ENCODE data around the gene FAM149B1.
A peak's percentile ranks its signal among the peaks of the same experiment; 100 is the strongest.

FAM149B1 gene

DNA sequence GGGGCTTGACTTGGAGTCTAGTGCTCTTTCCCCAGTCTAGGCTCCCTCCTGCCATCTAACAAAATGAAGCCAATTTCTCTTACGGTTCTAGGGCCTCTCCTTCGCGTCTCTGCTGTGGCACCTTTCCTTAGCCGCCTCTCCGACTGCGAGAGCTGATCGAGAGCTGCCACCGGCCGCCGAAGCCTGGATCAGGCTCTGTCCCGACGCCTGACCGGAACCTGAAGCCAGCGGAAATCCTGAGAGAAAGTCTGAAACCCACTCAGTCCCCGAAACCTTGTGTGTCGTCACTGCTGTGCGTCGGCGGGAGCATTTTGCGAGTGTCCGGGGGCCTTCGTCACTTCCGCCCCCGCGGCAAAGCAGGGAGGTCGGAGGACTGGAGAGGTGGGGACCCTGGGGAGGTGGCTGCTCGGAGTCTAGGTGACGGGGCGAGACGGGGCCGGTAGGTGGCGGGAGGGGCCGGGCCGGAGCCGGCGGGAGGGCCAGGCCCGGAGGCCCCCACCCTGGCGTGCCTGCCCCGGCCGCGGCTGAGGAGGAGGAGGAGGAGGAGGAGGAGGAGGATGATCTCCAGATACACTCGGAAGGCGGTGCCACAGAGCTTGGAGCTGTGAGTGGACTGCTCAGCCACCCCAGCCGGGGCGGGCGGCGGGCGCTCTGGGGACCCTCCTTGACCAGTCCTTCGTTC, at the start of gene FAM149B1, which contains the start of gene ECD:
FAM149B1 (plus strand) TSS at position 337 of the 682 bp plus-strand sequence; CDS start at position 558, 221 bp downstream.
ECD (minus strand) TSS at position 226 of the 682 bp plus-strand sequence. CDS start 4,071 bp downstream, outside the sequence.
- Histone ChIP-seq H3K27me3 (ENCODE audit: control insufficient read depth in 2 of 2, insufficient read depth in 2 of 2, low read length in 2 of 2) (no peaks in the 10 kb centered on the region), H3K4me3 (ENCODE audit: low read length in 2 of 2) (peak within 1 kb of the TSS; percentile 100), H3K9me3 (ENCODE audit: control insufficient read depth in 2 of 2, low read length in 2 of 2) (no peaks in the 10 kb centered on the region), H3K36me3 (ENCODE audit: control insufficient read depth in 2 of 2, insufficient read depth in 2 of 2, low read length in 2 of 2) (peaks cover under 1 to 6% of the 10 kb centered on the region in 2 donors), H3K9ac (ENCODE audit: low read depth in 1 of 2, low read length in 2 of 2) (peak within 1 kb of the TSS; percentile 99), H3K4me1 (ENCODE audit: control insufficient read depth in 2 of 2, insufficient read depth in 2 of 2, low read length in 2 of 2) (peaks cover 10 to 16% of the 10 kb centered on the region in 2 donors), H3K27ac (ENCODE audit: low read depth in 2 of 2, low read length in 2 of 2) (peak within 1 kb of the TSS; percentile 87 to 95)

DNA sequence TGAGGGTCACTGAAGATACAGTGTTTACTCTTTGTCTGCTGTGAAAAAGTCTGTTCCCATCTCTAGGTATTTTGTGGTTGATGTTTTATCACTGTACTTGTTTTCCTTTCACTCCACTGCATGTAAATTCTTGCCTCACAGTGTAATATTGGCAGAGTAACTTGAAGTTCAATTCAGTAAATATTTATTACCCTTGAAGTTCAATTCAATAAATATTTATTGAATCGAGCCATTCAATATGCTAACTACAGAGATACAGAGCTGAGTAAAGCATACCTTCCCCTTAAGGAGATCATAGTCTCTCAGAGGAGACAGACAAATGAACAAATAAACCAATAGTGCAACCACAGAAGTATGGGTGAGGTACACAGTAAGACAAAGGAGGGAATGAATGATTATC, 48.5 kb upstream of the FAM149B1 start:
- no peak overlapping the region for H3K27ac ChIP-seq (ENCODE audit: low read depth in 2 of 2, low read length in 2 of 2)
- H3K9me3 ChIP-seq (ENCODE audit: control insufficient read depth in 2 of 2, low read length in 2 of 2): no peaks in the 10 kb centered on the region
- H3K4me1 ChIP-seq (ENCODE audit: control insufficient read depth in 2 of 2, insufficient read depth in 2 of 2, low read length in 2 of 2): no peaks in the 10 kb centered on the region
- H3K4me3 ChIP-seq (ENCODE audit: low read length in 2 of 2): no peak overlapping the region
- no peaks in the 10 kb centered on the region for H3K27me3 ChIP-seq (ENCODE audit: control insufficient read depth in 2 of 2, insufficient read depth in 2 of 2, low read length in 2 of 2)
- peaks cover 4 to 13% of the 10 kb centered on the region in 2 donors for H3K36me3 ChIP-seq (ENCODE audit: control insufficient read depth in 2 of 2, insufficient read depth in 2 of 2, low read length in 2 of 2)
- H3K9ac ChIP-seq (ENCODE audit: low read depth in 1 of 2, low read length in 2 of 2): no peak overlapping the region

DNA sequence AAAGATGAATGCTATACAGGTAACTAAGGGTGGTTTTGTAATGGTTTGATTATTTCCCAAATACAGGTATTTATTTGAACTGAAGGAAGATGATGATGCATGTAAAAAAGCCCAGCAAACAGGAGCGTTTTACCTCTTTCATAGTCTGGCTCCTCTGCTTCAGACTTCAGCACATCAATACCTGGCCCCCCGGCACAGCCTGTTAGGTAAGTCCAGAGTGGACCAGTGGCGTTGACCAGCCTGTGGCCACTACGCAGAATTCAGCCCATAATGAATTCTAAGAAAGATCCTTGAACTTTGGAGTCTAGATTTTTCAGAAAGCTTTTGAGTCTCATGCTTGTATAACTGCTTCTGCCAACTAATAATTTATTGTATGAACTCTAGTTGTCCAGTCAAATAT, 48.0 kb upstream of the FAM149B1 start:
- Histone ChIP-seq H3K36me3 (ENCODE audit: control insufficient read depth in 2 of 2, insufficient read depth in 2 of 2, low read length in 2 of 2) (peaks cover 8 to 14% of the 10 kb centered on the region in 2 donors), H3K27me3 (ENCODE audit: control insufficient read depth in 2 of 2, insufficient read depth in 2 of 2, low read length in 2 of 2) (no peaks in the 10 kb centered on the region), H3K27ac (ENCODE audit: low read depth in 2 of 2, low read length in 2 of 2) (no peak overlapping the region), H3K9ac (ENCODE audit: low read depth in 1 of 2, low read length in 2 of 2) (no peak overlapping the region), H3K4me3 (ENCODE audit: low read length in 2 of 2) (no peak overlapping the region), H3K4me1 (ENCODE audit: control insufficient read depth in 2 of 2, insufficient read depth in 2 of 2, low read length in 2 of 2) (no peaks in the 10 kb centered on the region), H3K9me3 (ENCODE audit: control insufficient read depth in 2 of 2, low read length in 2 of 2) (no peaks in the 10 kb centered on the region)

DNA sequence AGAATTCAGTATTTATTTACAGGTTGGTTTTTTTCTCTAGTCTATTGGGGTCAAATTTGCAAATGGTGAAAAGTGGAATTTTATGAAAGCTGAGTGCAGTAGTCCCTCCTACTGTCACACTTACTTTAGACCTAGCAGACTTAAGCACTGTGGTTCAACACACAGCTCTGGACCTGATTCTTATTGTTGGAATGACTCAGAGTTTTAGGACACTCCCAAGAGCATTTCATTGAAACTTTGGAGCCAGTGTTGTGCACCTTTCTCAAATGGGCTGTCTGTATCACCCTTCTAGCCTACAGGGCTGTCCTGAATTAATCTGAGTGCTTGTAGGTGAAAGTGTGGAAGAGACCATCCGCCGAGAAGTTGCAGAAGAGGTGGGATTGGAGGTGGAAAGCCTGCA, 41.6 kb upstream of the FAM149B1 start:
- H3K4me1 ChIP-seq (ENCODE audit: control insufficient read depth in 2 of 2, insufficient read depth in 2 of 2, low read length in 2 of 2): no peaks in the 10 kb centered on the region
- peaks cover 31 to 32% of the 10 kb centered on the region in 2 donors for H3K36me3 ChIP-seq (ENCODE audit: control insufficient read depth in 2 of 2, insufficient read depth in 2 of 2, low read length in 2 of 2)
- no peak overlapping the region for H3K27ac ChIP-seq (ENCODE audit: low read depth in 2 of 2, low read length in 2 of 2)
- H3K4me3 ChIP-seq (ENCODE audit: low read length in 2 of 2): no peak overlapping the region
- H3K9me3 ChIP-seq (ENCODE audit: control insufficient read depth in 2 of 2, low read length in 2 of 2): no peaks in the 10 kb centered on the region
- H3K9ac ChIP-seq (ENCODE audit: low read depth in 1 of 2, low read length in 2 of 2): no peak overlapping the region
- no peaks in the 10 kb centered on the region for H3K27me3 ChIP-seq (ENCODE audit: control insufficient read depth in 2 of 2, insufficient read depth in 2 of 2, low read length in 2 of 2)

- Histone ChIP-seq H3K4me3 (ENCODE audit: low read length in 2 of 2) (no peak overlapping the region), H3K27me3 (ENCODE audit: control insufficient read depth in 2 of 2, insufficient read depth in 2 of 2, low read length in 2 of 2) (no peaks in the 10 kb centered on the region), H3K36me3 (ENCODE audit: control insufficient read depth in 2 of 2, insufficient read depth in 2 of 2, low read length in 2 of 2) (peaks cover 35 to 49% of the 10 kb centered on the region in 2 donors), H3K9me3 (ENCODE audit: control insufficient read depth in 2 of 2, low read length in 2 of 2) (no peaks in the 10 kb centered on the region), H3K9ac (ENCODE audit: low read depth in 1 of 2, low read length in 2 of 2) (no peak overlapping the region), H3K4me1 (ENCODE audit: control insufficient read depth in 2 of 2, insufficient read depth in 2 of 2, low read length in 2 of 2) (no peaks in the 10 kb centered on the region), H3K27ac (ENCODE audit: low read depth in 2 of 2, low read length in 2 of 2) (no peak overlapping the region)
Observed at GRCh38 chr10:73131301-73131700, 36.6 kb upstream of the FAM149B1 start.

GRCh38 chr10:73131913-73132686, 35.8 kb upstream of the FAM149B1 start:
- H3K36me3 ChIP-seq (ENCODE audit: control insufficient read depth in 2 of 2, insufficient read depth in 2 of 2, low read length in 2 of 2): peaks cover 34 to 48% of the 10 kb centered on the region in 2 donors
- H3K27ac ChIP-seq (ENCODE audit: low read depth in 2 of 2, low read length in 2 of 2): no peak overlapping the region
- no peaks in the 10 kb centered on the region for H3K4me1 ChIP-seq (ENCODE audit: control insufficient read depth in 2 of 2, insufficient read depth in 2 of 2, low read length in 2 of 2)
- H3K27me3 ChIP-seq (ENCODE audit: control insufficient read depth in 2 of 2, insufficient read depth in 2 of 2, low read length in 2 of 2): no peaks in the 10 kb centered on the region
- no peak overlapping the region for H3K9ac ChIP-seq (ENCODE audit: low read depth in 1 of 2, low read length in 2 of 2)
- no peak overlapping the region for H3K4me3 ChIP-seq (ENCODE audit: low read length in 2 of 2)
- no peaks in the 10 kb centered on the region for H3K9me3 ChIP-seq (ENCODE audit: control insufficient read depth in 2 of 2, low read length in 2 of 2)

GRCh38 chr10:73134727-73135126, 33.2 kb upstream of the FAM149B1 start:
- no peaks in the 10 kb centered on the region for H3K9me3 ChIP-seq (ENCODE audit: control insufficient read depth in 2 of 2, low read length in 2 of 2)
- H3K27me3 ChIP-seq (ENCODE audit: control insufficient read depth in 2 of 2, insufficient read depth in 2 of 2, low read length in 2 of 2): no peaks in the 10 kb centered on the region
- no peak overlapping the region for H3K27ac ChIP-seq (ENCODE audit: low read depth in 2 of 2, low read length in 2 of 2)
- H3K4me3 ChIP-seq (ENCODE audit: low read length in 2 of 2): no peak overlapping the region
- H3K4me1 ChIP-seq (ENCODE audit: control insufficient read depth in 2 of 2, insufficient read depth in 2 of 2, low read length in 2 of 2): no peaks in the 10 kb centered on the region
- H3K9ac ChIP-seq (ENCODE audit: low read depth in 1 of 2, low read length in 2 of 2): no peak overlapping the region
- H3K36me3 ChIP-seq (ENCODE audit: control insufficient read depth in 2 of 2, insufficient read depth in 2 of 2, low read length in 2 of 2): peaks cover 46 to 58% of the 10 kb centered on the region in 2 donors

GRCh38 chr10:73136627-73137026, 31.3 kb upstream of the FAM149B1 start:
- H3K36me3 ChIP-seq (ENCODE audit: control insufficient read depth in 2 of 2, insufficient read depth in 2 of 2, low read length in 2 of 2): peaks cover 42 to 54% of the 10 kb centered on the region in 2 donors
- H3K9ac ChIP-seq (ENCODE audit: low read depth in 1 of 2, low read length in 2 of 2): no peak overlapping the region
- no peaks in the 10 kb centered on the region for H3K9me3 ChIP-seq (ENCODE audit: control insufficient read depth in 2 of 2, low read length in 2 of 2)
- no peak overlapping the region for H3K27ac ChIP-seq (ENCODE audit: low read depth in 2 of 2, low read length in 2 of 2)
- H3K4me3 ChIP-seq (ENCODE audit: low read length in 2 of 2): no peak overlapping the region
- H3K27me3 ChIP-seq (ENCODE audit: control insufficient read depth in 2 of 2, insufficient read depth in 2 of 2, low read length in 2 of 2): no peaks in the 10 kb centered on the region
- H3K4me1 ChIP-seq (ENCODE audit: control insufficient read depth in 2 of 2, insufficient read depth in 2 of 2, low read length in 2 of 2): no peaks in the 10 kb centered on the region

- Histone ChIP-seq H3K36me3 (ENCODE audit: control insufficient read depth in 2 of 2, insufficient read depth in 2 of 2, low read length in 2 of 2) (peaks cover 42 to 55% of the 10 kb centered on the region in 2 donors), H3K9me3 (ENCODE audit: control insufficient read depth in 2 of 2, low read length in 2 of 2) (no peaks in the 10 kb centered on the region), H3K4me3 (ENCODE audit: low read length in 2 of 2) (no peak overlapping the region), H3K9ac (ENCODE audit: low read depth in 1 of 2, low read length in 2 of 2) (no peak overlapping the region), H3K4me1 (ENCODE audit: control insufficient read depth in 2 of 2, insufficient read depth in 2 of 2, low read length in 2 of 2) (no peaks in the 10 kb centered on the region), H3K27ac (ENCODE audit: low read depth in 2 of 2, low read length in 2 of 2) (no peak overlapping the region), H3K27me3 (ENCODE audit: control insufficient read depth in 2 of 2, insufficient read depth in 2 of 2, low read length in 2 of 2) (no peaks in the 10 kb centered on the region)
Observed at GRCh38 chr10:73139251-73139650, 28.7 kb upstream of the FAM149B1 start.

- H3K36me3 ChIP-seq (ENCODE audit: control insufficient read depth in 2 of 2, insufficient read depth in 2 of 2, low read length in 2 of 2): peaks cover 35 to 63% of the 10 kb centered on the region in 2 donors
- no peaks in the 10 kb centered on the region for H3K27me3 ChIP-seq (ENCODE audit: control insufficient read depth in 2 of 2, insufficient read depth in 2 of 2, low read length in 2 of 2)
- H3K27ac ChIP-seq (ENCODE audit: low read depth in 2 of 2, low read length in 2 of 2): no peak overlapping the region
- H3K4me3 ChIP-seq (ENCODE audit: low read length in 2 of 2): no peak overlapping the region
- no peaks in the 10 kb centered on the region for H3K9me3 ChIP-seq (ENCODE audit: control insufficient read depth in 2 of 2, low read length in 2 of 2)
- no peaks in the 10 kb centered on the region for H3K4me1 ChIP-seq (ENCODE audit: control insufficient read depth in 2 of 2, insufficient read depth in 2 of 2, low read length in 2 of 2)
- H3K9ac ChIP-seq (ENCODE audit: low read depth in 1 of 2, low read length in 2 of 2): no peak overlapping the region
Observed at GRCh38 chr10:73141603-73142002, 26.3 kb upstream of the FAM149B1 start.

Measured in mucosa of rectum (tissue), 2 donors.